ENCODE measurements around the gene PSME3IP1.
"Not testable (repeated sequence)": the region's sequence is repeated elsewhere in the genome, so short reads cannot be mapped to it uniquely, and the experiment has no call there.

Gene PSME3IP1

DNA sequence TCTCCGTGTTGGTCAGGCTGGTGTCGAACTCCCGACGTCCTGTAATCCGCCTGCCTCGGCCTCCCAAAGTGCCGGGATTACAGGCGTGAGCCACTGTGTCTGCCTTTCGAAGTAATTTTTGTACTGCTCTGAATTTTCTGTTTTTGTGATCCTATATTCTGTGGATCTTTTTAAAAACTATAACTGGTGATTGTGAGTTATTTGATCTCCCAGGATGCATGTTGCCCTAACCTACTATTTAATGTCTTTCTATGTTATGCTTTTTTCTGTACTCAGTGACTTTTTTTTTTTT is 2.8 kb upstream of the PSME3IP1 start:
- no peak overlapping the region for H3K27ac Mint-ChIP-seq
- ATAC-seq (no peak), DNase-seq (no peak)
- H3K27me3 Mint-ChIP-seq = peaks cover 2% of the 10 kb centered on the region
- peak overlapping the region; percentile 8 for H3K4me3 Mint-ChIP-seq
- no peaks in the 10 kb centered on the region for H3K9me3 Mint-ChIP-seq
- peaks cover 17% of the 10 kb centered on the region for H3K36me3 Mint-ChIP-seq (ENCODE audit: low read depth)
- H3K4me1 Mint-ChIP-seq = peaks cover 57% of the 10 kb centered on the region

DNA sequence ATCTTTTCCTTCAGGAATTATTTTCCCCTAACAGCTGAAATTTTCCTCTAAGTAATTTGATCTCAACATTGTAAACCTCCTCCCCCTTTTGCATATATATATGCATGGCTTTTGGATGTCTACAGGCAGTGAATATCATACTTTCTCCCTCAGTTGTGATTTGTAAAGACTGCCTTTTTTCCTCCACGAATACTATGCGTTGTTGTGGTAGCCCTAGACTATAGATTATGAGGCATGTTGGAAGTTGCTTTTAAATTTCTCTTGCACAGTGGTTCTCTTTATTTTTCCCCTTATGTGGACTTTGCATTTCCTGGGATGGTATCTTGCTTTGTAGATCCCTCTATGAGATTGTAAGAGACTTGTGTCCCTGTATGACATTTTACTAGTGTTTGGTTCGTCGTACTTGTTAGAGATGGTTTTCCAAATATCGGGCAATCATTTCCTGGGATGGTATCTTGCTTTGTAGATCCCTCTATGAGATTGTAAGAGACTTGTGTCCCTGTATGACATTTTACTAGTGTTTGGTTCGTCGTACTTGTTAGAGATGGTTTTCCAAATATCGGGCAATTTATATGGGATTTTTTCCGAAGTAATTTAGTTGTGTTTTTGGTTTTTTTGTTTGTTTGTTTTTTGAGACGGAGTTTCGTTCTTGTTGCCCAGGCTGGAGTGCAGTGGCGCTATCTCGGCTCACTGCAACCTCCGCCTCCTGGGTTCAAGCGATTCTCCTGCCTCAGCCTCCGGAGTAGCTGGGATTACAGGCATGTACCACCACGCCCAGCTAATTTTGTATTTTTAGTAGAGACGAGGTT is 2.3 kb upstream of the PSME3IP1 start:
- DNase-seq, H3K27me3 Mint-ChIP-seq, H3K27ac Mint-ChIP-seq, ATAC-seq, H3K9me3 Mint-ChIP-seq: not testable (repeated sequence)
- peak overlapping the region; percentile 95 for H3K4me3 Mint-ChIP-seq
- peaks cover 55% of the 10 kb centered on the region for H3K4me1 Mint-ChIP-seq
- peaks cover 17% of the 10 kb centered on the region for H3K36me3 Mint-ChIP-seq (ENCODE audit: low read depth)

DNA sequence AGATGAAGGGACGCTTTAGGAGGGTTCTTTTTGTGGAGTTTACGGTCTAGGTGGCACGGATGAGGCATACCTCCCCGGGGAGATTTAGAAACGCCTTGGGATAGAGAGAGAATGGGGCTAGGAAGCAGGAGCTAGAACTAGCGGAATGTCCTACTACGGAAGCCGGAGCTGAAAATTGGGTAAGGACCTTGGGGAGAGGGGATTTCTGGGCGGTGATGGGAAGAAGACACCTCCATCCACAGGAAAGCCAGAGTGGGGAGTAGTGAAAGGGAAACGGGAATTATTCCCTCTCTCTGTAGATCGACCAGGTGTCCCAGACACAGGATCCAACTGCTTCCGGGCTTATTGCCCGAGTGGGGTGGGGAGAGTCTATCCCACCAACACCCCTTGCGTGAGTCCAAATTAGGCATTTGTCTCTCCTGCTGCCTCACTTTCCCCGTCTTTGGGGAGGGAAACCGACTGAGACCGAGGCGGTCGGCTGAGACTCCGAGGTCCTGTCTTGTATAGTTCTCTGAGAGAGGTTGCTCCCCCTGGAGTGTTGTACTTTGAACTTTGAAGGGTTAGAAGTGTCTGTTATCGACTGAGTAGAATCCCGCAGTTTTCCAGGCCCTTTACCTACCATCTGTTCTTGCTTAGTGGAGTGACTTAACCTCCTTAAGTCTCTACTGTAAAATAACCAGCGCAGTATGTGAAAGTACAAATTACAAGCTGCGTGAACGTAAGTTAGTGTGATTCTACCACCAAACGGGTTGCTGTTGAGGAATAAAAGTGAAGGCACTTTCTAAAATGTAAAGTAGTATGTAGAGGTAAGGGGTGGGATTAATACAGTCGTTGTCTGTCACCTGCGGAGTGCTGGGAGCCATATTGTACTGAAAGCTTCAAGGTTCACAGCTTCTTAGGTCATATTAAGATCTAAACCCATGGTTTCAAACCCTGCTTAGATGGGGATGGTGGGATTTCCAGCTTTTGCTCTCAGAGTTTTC is 1.3 kb upstream of the PSME3IP1 start:
- ATAC-seq (no peak), DNase-seq (peak; percentile 27)
- H3K9me3 Mint-ChIP-seq = no peaks in the 10 kb centered on the region

DNA sequence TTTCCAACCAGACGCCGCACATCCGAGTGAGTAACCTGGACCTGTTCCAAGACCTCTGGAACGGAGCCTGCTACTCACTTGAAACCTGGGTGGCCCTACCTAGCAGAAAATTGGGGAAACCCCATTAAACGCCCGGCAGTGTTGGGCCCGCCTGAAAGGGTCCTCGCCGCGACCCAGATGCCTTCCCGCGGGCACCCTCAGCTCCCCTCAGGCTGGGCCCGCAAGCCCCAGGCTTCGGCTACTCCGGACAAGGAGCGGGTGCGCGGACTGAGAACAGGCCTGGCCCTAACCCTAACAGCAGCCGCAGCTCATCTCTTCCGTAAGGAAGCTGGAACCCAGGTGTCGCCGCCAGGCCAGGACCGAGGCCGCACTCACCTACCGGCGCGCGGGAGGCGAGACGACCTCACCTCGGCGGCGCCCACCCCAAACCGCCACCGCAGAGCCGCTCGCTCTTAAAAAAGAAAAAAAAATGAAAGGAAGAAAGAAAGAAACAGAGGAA is 344 bp downstream of the PSME3IP1 start:
- peak overlapping the region; percentile 84 for H3K27ac Mint-ChIP-seq
- peaks cover 47% of the 10 kb centered on the region for H3K4me1 Mint-ChIP-seq
- H3K9me3 Mint-ChIP-seq = no peaks in the 10 kb centered on the region
- peak overlapping the region; percentile 95 for H3K4me3 Mint-ChIP-seq
- DNase-seq (peak; percentile 38), ATAC-seq (peak; percentile 26)
- peaks cover 2% of the 10 kb centered on the region for H3K27me3 Mint-ChIP-seq
- peaks cover 17% of the 10 kb centered on the region for H3K36me3 Mint-ChIP-seq (ENCODE audit: low read depth)

More for the DNA sequence above, 1.3 kb upstream of the PSME3IP1 start:
- H3K36me3 Mint-ChIP-seq (ENCODE audit: low read depth) = peaks cover 17% of the 10 kb centered on the region
- H3K27me3 Mint-ChIP-seq = peaks cover 2% of the 10 kb centered on the region
- H3K4me1 Mint-ChIP-seq = peaks cover 55% of the 10 kb centered on the region
- H3K4me3 Mint-ChIP-seq = peak overlapping the region; percentile 95
- H3K27ac Mint-ChIP-seq = peak overlapping the region; percentile 84

DNA sequence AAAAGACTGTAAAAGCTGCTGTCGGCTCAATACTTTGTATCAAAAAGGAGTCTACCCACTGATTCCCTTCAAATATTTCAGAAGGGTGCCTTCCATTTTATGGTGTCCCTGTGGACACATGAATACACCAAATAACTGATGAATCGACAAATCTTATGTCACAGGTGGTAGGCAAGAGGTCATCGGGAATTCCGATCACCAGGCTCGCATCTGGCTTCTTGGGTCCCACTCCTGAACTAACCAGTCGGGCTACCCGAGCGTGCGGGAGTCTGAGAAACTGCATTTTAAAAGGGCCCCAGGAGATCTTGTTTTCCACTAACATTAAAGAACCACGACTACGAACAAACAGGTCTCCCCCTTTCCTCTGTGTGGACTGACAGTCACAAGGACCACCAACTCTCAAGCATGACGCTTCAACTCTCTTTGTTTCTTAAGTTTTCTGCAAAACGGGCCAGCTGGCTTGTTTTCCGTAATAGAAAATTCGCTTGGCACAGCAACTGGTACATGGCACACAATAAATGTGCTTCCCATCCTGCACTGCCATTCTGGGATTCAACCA is 873 bp downstream of the PSME3IP1 start:
- Mint-ChIP-seq H3K36me3 (ENCODE audit: low read depth) (peaks cover 15% of the 10 kb centered on the region), H3K27me3 (peaks cover 2% of the 10 kb centered on the region), H3K9me3 (no peaks in the 10 kb centered on the region), H3K4me3 (peak overlapping the region; percentile 95), H3K27ac (peak overlapping the region; percentile 84), H3K4me1 (peaks cover 44% of the 10 kb centered on the region)
- ATAC-seq = no peak
- peak; percentile 3 for DNase-seq

DNA sequence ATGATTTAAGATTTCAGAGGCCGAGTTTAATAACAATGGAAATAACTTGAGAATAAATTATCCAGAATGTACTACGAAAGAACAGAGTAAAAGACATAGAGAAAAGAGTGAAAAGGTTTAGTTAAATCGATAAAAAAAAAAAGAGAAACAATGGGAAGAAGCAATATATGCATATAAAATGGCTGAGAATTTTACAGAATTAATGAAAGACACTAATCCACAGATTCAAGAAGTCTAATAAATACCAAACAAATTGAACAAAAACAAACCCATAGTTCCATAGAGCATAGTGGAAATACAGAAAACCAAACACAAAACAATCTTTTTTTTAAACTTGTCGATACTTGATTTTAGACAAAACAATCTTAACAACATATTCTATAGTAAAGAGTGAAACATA is 1.7 kb downstream of the PSME3IP1 start:
- Mint-ChIP-seq H3K4me3 (peak overlapping the region; percentile 95), H3K27me3 (peaks cover 2% of the 10 kb centered on the region), H3K4me1 (peaks cover 40% of the 10 kb centered on the region), H3K36me3 (ENCODE audit: low read depth) (peaks cover 13% of the 10 kb centered on the region), H3K9me3 (no peaks in the 10 kb centered on the region), H3K27ac (peak overlapping the region; percentile 5)
- ATAC-seq (no peak), DNase-seq (no peak)

DNA sequence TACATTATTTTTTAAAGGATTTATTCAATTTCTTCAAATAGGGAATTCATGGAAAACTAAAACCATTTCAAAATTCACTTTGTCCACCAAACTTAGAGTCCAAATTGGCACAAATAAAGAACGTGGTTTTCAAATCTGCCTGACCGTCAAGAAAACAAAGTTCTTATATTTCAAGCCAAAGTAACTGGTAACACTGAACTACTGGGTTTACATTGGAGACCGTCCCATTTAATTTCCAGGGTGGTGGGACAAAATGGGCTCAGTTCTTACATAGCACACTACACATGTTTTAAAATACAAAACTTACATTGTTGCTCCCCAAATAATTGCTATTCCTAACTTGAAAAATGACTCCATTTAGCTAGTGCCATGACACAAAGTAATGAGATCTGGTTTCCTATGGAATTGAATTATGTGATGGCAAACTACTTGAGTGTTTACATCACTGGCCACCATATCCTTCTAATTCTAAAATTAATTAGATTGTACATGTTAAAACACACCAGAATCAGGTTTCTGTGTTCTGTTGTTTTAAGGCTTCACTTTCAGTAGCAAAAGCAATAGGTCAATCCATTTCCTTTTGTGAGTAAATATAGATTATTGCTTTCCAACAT is 6.5 kb downstream of the PSME3IP1 start:
- DNase-seq = no peak
- H3K4me1 Mint-ChIP-seq = peaks cover 12% of the 10 kb centered on the region
- no peaks in the 10 kb centered on the region for H3K9me3 Mint-ChIP-seq
- H3K4me3 Mint-ChIP-seq = no peak overlapping the region
- H3K36me3 Mint-ChIP-seq (ENCODE audit: low read depth) = peaks cover 4% of the 10 kb centered on the region
- H3K27me3 Mint-ChIP-seq = no peaks in the 10 kb centered on the region
- no peak for ATAC-seq
- H3K27ac Mint-ChIP-seq = no peak overlapping the region

DNA sequence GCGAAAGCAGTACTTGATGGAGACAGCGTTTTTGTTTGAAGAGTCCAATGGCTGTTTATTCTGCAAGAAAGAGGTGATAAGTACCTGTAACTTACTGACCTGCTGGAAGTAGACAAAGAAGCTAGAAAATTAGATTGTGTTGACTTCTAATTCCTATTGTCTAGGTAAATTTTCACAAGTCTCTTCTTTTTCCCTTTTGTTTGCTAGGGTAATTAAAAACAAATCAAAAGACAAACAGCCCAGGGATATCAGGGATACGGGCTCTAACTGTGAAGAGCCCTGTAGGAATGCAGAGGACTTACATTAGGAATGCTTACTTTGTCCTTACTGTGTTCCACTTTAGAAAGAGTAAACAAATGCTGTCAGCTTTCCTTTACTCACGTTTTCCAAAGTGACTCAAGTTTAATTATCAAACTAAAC is 7.0 kb downstream of the PSME3IP1 start:
- H3K4me1 Mint-ChIP-seq = peaks cover 7% of the 10 kb centered on the region
- DNase-seq = no peak
- no peaks in the 10 kb centered on the region for H3K9me3 Mint-ChIP-seq
- H3K36me3 Mint-ChIP-seq (ENCODE audit: low read depth) = peaks cover 4% of the 10 kb centered on the region
- H3K27ac Mint-ChIP-seq = no peak overlapping the region
- H3K27me3 Mint-ChIP-seq = no peaks in the 10 kb centered on the region
- no peak overlapping the region for H3K4me3 Mint-ChIP-seq
- ATAC-seq = no peak

DNA sequence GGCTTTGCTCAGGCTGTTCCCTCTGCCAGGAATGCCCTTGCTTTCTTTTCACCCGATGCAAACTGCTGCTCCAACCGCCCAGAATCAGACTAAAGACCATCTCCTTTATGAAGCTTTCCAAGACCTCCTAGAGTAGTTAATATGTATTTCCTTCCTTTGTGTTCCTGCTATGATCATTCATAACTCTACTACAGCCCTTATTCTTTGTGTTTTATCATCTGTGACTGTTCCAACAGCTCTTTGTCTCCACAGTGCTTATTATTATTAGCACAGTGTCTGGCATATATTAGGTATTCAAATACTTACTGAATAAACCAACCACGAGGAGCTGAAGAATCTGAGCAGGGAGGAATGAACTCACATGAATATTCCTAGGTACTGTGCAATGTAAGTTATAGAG is 7.6 kb downstream of the PSME3IP1 start:
- H3K36me3 Mint-ChIP-seq (ENCODE audit: low read depth) = peaks cover 9% of the 10 kb centered on the region
- H3K9me3 Mint-ChIP-seq = no peaks in the 10 kb centered on the region
- H3K27ac Mint-ChIP-seq = no peak overlapping the region
- DNase-seq = no peak
- ATAC-seq = no peak
- H3K27me3 Mint-ChIP-seq = no peaks in the 10 kb centered on the region
- H3K4me1 Mint-ChIP-seq = peaks cover 3% of the 10 kb centered on the region
- no peak overlapping the region for H3K4me3 Mint-ChIP-seq

DNA sequence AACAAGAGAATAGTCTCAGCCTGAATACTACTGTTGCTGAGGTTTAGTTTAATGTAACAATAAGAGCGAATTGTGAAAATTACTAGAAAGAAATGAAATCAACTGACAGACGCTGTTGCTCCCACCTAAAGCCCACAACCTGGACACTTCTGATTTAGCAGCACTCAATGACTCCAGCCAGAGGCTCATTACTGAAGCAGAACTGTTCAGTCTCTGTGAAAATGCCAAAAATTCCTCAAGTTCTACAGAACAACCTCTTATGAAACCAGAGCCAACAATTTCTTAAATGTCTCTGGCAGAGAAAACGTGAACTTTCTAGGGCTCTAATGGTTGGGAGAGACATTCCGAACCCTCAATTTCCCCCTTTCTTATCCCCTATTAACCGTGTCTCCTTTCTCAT is 9.9 kb downstream of the PSME3IP1 start:
- no peak for ATAC-seq
- no peak overlapping the region for H3K4me3 Mint-ChIP-seq
- H3K4me1 Mint-ChIP-seq = no peaks in the 10 kb centered on the region
- no peaks in the 10 kb centered on the region for H3K27me3 Mint-ChIP-seq
- no peaks in the 10 kb centered on the region for H3K9me3 Mint-ChIP-seq
- DNase-seq = no peak
- peaks cover 22% of the 10 kb centered on the region for H3K36me3 Mint-ChIP-seq (ENCODE audit: low read depth)
- H3K27ac Mint-ChIP-seq = no peak overlapping the region

DNA sequence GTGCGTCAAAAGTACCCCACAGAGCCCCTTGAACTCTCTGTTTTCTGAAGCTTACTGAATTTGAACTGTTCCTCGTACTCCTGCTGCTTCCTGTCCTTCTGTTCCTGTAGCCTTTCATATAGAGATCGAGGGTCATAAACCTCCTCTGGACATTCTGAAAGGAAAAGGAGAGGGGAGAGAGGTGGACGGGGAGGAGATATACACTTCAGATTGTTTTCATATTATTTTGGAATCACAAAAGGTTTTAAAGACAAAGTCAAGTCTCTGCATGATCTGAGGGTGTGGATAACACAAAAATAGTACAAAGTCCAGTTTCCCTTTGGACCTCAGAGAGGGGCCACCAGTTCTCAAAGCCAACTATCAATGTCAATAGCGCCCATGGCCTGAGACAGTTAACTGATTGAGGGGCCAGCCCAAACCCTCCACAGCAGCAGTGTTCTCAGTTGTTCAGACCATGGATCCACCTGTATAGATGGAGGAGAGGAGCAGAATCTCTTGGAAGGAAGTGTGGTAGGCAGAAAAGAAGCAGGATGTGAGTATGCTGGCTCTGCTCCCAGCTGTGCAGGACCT is 13.0 kb downstream of the PSME3IP1 start:
- no peaks in the 10 kb centered on the region for H3K27me3 Mint-ChIP-seq
- no peak overlapping the region for H3K27ac Mint-ChIP-seq
- ATAC-seq (no peak), DNase-seq (no peak)
- H3K4me3 Mint-ChIP-seq = no peak overlapping the region
- H3K36me3 Mint-ChIP-seq (ENCODE audit: low read depth) = peaks cover 32% of the 10 kb centered on the region
- H3K4me1 Mint-ChIP-seq = no peaks in the 10 kb centered on the region
- H3K9me3 Mint-ChIP-seq = no peaks in the 10 kb centered on the region

DNA sequence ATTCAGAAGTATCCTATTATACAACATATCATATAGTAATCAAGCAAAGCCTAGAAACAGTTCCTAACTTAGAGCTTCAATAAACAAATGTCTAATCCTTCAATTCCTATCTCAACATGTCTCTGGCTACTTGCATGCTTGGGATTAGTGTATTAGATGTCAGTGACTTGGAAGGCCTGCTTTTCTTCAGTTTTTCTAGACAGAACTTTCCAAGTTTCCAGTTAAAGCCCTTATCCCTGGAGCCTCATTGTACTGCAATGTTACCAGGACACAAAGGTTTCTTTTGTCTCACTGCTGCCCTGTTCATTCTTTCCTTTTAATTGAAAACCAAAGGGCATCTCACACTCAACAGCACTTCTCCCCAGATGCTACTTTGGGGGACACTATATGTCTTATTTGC is 16.5 kb downstream of the PSME3IP1 start:
- peaks cover 41% of the 10 kb centered on the region for H3K36me3 Mint-ChIP-seq (ENCODE audit: low read depth)
- no peak for DNase-seq
- H3K27me3 Mint-ChIP-seq = no peaks in the 10 kb centered on the region

DNA sequence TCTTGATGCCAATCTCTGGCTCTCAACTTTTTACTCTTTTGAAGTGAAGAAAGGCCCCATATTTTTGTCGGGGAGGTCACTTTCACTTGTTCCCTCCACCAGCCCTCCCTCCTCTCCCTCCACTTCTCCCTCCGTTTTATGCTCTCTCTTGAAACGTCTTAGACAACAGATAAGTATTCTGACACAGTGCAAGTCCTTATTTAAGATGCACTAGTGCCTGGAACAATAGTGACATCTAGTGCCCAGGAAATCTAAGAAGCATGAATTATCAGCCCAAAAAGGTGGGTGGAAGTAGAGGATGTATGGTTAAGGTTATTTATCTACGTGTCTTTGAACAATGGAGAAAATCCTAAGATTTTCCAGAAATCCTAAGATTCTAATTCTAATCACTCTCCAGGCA is 17.9 kb downstream of the PSME3IP1 start:
- Mint-ChIP-seq H3K36me3 (ENCODE audit: low read depth) (peaks cover 46% of the 10 kb centered on the region), H3K4me1 (no peaks in the 10 kb centered on the region), H3K27me3 (no peaks in the 10 kb centered on the region), H3K27ac (no peak overlapping the region), H3K4me3 (no peak overlapping the region), H3K9me3 (no peaks in the 10 kb centered on the region)
- no peak for DNase-seq
- ATAC-seq = peak; percentile 49

More for the DNA sequence above, 16.5 kb downstream of the PSME3IP1 start:
- ATAC-seq = no peak
- no peaks in the 10 kb centered on the region for H3K9me3 Mint-ChIP-seq
- no peak overlapping the region for H3K4me3 Mint-ChIP-seq
- no peak overlapping the region for H3K27ac Mint-ChIP-seq
- no peaks in the 10 kb centered on the region for H3K4me1 Mint-ChIP-seq

DNA sequence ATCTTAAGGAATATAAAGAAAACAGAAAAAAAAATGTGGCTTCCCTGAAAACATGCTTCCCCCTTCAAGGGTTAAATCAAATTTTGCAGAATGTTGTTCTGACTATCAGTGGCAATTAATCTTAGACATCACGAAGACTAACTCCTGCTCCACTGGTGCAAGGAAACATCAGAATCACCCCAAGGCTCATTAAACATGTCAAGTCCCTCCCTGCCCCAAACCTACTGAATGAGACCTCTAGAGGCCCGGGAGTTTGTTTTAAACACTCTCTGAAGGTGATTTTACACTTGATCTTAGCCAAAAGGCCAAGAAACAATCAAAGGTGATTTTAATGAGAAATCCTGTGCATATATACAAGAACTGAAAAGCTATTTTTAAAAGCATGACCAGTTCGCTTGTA is 18.3 kb downstream of the PSME3IP1 start:
- Mint-ChIP-seq H3K36me3 (ENCODE audit: low read depth) (peaks cover 44% of the 10 kb centered on the region), H3K4me1 (no peaks in the 10 kb centered on the region), H3K9me3 (no peaks in the 10 kb centered on the region), H3K27ac (no peak overlapping the region), H3K27me3 (no peaks in the 10 kb centered on the region), H3K4me3 (no peak overlapping the region)
- DNase-seq (no peak), ATAC-seq (no peak)
